Spleen (tissue), 7 donors: ENCODE data around the gene EOLA1.
"Not testable (repeated sequence)": the region's sequence is repeated elsewhere in the genome, so short reads cannot be mapped to it uniquely, and the experiment has no call there.

ENCODE experiments used
- POLR2A ChIP-seq, 3 donors: fragments of 450-650 bp; IDR thresholded peaks; one replicate each; pipeline ENCODE4 v1.5.1; 2017; ENCODE audit warnings: antibody characterized with exemption in 3 of 3, mild to moderate bottlenecking in 1 of 3
- POLR2AphosphoS5 ChIP-seq, 3 donors: sonication (generic); formaldehyde crosslinking; IDR thresholded peaks; one replicate each; pipeline ENCODE4 v1.5.1; 2017; ENCODE audit warnings: antibody characterized with exemption in 3 of 3
- TF ChIP-seq, protein P1 (sequence below), 11 experiments: fragments of 200-600 bp in 7 of 11; fragments of 450-650 bp in 4 of 11; sonication (generic) in 4 of 11; IDR thresholded peaks in 8 of 11; conservative IDR thresholded peaks in 3 of 11; 1 replicate in 7 of 11; 2 replicates in 4 of 11; pipeline versions ENCODE4 v1.4.0 to v1.8.0; 2016 to 2021; ENCODE audit warnings: antibody characterized with exemption in 11 of 11, inconsistent platforms in 4 of 11, mild to moderate bottlenecking in 1 of 11
- donor health status: DM: no; HTN: no; CAD: no; lungs with moderate emphysema.
- donor health status: DM: no; HTN: no; CAD: no.
- donor health status: DM: no; HTN: no; CAD: no.

GRCh38 chrX:149525903-149526302 lies 14.9 kb upstream of the EOLA1 start:
- not testable (repeated sequence) for TF ChIP-seq POLR2A, POLR2AphosphoS5 (IDR thresholded peaks at IDR 0.05)
- TF ChIP-seq, protein P1, sequence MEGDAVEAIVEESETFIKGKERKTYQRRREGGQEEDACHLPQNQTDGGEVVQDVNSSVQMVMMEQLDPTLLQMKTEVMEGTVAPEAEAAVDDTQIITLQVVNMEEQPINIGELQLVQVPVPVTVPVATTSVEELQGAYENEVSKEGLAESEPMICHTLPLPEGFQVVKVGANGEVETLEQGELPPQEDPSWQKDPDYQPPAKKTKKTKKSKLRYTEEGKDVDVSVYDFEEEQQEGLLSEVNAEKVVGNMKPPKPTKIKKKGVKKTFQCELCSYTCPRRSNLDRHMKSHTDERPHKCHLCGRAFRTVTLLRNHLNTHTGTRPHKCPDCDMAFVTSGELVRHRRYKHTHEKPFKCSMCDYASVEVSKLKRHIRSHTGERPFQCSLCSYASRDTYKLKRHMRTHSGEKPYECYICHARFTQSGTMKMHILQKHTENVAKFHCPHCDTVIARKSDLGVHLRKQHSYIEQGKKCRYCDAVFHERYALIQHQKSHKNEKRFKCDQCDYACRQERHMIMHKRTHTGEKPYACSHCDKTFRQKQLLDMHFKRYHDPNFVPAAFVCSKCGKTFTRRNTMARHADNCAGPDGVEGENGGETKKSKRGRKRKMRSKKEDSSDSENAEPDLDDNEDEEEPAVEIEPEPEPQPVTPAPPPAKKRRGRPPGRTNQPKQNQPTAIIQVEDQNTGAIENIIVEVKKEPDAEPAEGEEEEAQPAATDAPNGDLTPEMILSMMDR (IDR thresholded peaks at IDR 0.05 in 8 of 11, conservative IDR thresholded peaks at IDR 0.05 in 3 of 11) = not testable (repeated sequence)
